Caco-2 (cell line): Measurements from ENCODE around the gene ZBTB39. TPM values are rescaled to one million over a fixed set of nuclear protein-coding genes. Genes with fewer than 3 reads are reported as not detected.
"Not testable (repeated sequence)": the region's sequence is repeated elsewhere in the genome, so short reads cannot be mapped to it uniquely, and the experiment has no call there.

Experiments
- BruUV-seq: library from RNA; stranded (reverse); fragments of 400-500 nt; replicated peaks from 2 replicates; lab custom pipeline; 2021; lab: Mats Ljungman, UMichigan
- CTCF ChIA-PET: fragments of 300-600 bp; sonication (Branson Sonifier 250); formaldehyde crosslinking; loops from one replicate; lab custom pipeline; 2022; ENCODE audit warnings: antibody characterized with exemption; lab: Charles Lee
- POLR2A ChIA-PET: fragments of 300-600 bp; sonication (Branson Sonifier 250); formaldehyde crosslinking; loops from one replicate; lab custom pipeline; 2022; ENCODE audit warnings: antibody characterized with exemption; lab: Charles Lee
- DNase-seq, 2 experiments: peaks; one replicate each; pipeline versions ENCODE4 v3.0.0 to v3.0.0-alpha.2; 2020 to 2022
- H3K27me3 ChIP-seq: replicated peaks from 2 replicates; pipeline ENCODE4 v1.6.0; 2011; ENCODE audit warnings: low read length; ENCODE audit not compliant: control insufficient read depth, insufficient read depth
- H3K36me3 ChIP-seq: 2 replicates; pipeline ENCODE4 v1.5.1; 2011; ENCODE audit warnings: low read length; ENCODE audit not compliant: control insufficient read depth, insufficient read depth
- H3K4me1 ChIP-seq: fragments of 250-450 bp; sonication (Bioruptor Pico); 2 replicates; pipeline ENCODE4 v1.5.1; 2020; ENCODE audit warnings: mild to moderate bottlenecking
- H3K4me3 ChIP-seq: 2 replicates; pipeline ENCODE4 v1.5.1; 2011; ENCODE audit warnings: low read depth, mild to moderate bottlenecking, control low read depth, low read length
- H3K9me3 ChIP-seq: fragments of 250-450 bp; sonication (Bioruptor Pico); 2 replicates; pipeline ENCODE4 v1.5.1; 2020; ENCODE audit warnings: mild to moderate bottlenecking, moderate library complexity
- H3K27ac Mint-ChIP-seq: one replicate; pipeline ENCODE4 v1.8.0; 2022; ENCODE audit warnings: mixed read lengths; ENCODE audit not compliant: unreplicated experiment
- H3K27me3 Mint-ChIP-seq: one replicate; pipeline ENCODE4 v1.8.0; 2022; ENCODE audit warnings: mixed read lengths; ENCODE audit not compliant: insufficient read depth, unreplicated experiment
- H3K36me3 Mint-ChIP-seq: one replicate; pipeline ENCODE4 v1.8.0; 2022; ENCODE audit warnings: mild to moderate bottlenecking, mixed read lengths; ENCODE audit not compliant: insufficient read depth, unreplicated experiment
- H3K4me1 Mint-ChIP-seq: one replicate; pipeline ENCODE4 v1.8.0; 2022; ENCODE audit warnings: low read depth, mixed read lengths; ENCODE audit not compliant: unreplicated experiment
- H3K4me3 Mint-ChIP-seq: one replicate; pipeline ENCODE4 v1.8.0; 2022; ENCODE audit warnings: mild to moderate bottlenecking, moderate library complexity, mixed read lengths; ENCODE audit not compliant: unreplicated experiment
- H3K9me3 Mint-ChIP-seq: one replicate; pipeline ENCODE4 v1.8.0; 2022; ENCODE audit warnings: mixed read lengths; ENCODE audit not compliant: unreplicated experiment
- intact Hi-C: fragments of 100-400 bp; cut with micrococcal nuclease; formaldehyde crosslinking; loops from one replicate; pipeline ENCODE4 v1.10.0; 2022; ENCODE audit not compliant: unreplicated experiment
- total RNA-seq: library from RNA; stranded (reverse); gene quantifications from 2 replicates; pipeline ENCODE4 v1.2.3, GENCODE V29; 2022
- TF ChIP-seq, protein P1 (sequence below), 2 experiments: fragments of 200-600 bp in 1 of 2; IDR thresholded peaks; 1 replicate in 1 of 2; 2 replicates in 1 of 2; pipeline versions ENCODE4 v1.5.1 to v1.8.0; 2011 to 2022; ENCODE audit warnings: antibody characterized with exemption in 1 of 2, control low read depth in 1 of 2, inconsistent platforms in 1 of 2, low read depth in 1 of 2, low read length in 1 of 2, mild to moderate bottlenecking in 1 of 2, moderate library complexity in 1 of 2; ENCODE audit not compliant: insufficient read depth in 1 of 2, severe bottlenecking in 1 of 2, unreplicated experiment in 1 of 2

ZBTB39 gene
- total RNA-seq, 1 experiment from 2014 or later = 12.8 TPM

GRCh38 chr12:57025196-57025595 lies 18.9 kb upstream of the ZBTB39 start:
- H3K27ac Mint-ChIP-seq = no peak overlapping the region
- no TSS peak for BruUV-seq
- H3K4me3 Mint-ChIP-seq = no peak overlapping the region
- intact Hi-C loops = no loop called here
- Histone ChIP-seq H3K27me3 (no peaks in the 10 kb centered on the region), H3K4me1 (no peaks in the 10 kb centered on the region), H3K36me3 (no peaks in the 10 kb centered on the region), H3K9me3 (no peaks in the 10 kb centered on the region), H3K4me3 (no peak overlapping the region)
- ChIA-PET CTCF (no interaction called here), POLR2A (no interaction called here)
- TF ChIP-seq, protein P1, sequence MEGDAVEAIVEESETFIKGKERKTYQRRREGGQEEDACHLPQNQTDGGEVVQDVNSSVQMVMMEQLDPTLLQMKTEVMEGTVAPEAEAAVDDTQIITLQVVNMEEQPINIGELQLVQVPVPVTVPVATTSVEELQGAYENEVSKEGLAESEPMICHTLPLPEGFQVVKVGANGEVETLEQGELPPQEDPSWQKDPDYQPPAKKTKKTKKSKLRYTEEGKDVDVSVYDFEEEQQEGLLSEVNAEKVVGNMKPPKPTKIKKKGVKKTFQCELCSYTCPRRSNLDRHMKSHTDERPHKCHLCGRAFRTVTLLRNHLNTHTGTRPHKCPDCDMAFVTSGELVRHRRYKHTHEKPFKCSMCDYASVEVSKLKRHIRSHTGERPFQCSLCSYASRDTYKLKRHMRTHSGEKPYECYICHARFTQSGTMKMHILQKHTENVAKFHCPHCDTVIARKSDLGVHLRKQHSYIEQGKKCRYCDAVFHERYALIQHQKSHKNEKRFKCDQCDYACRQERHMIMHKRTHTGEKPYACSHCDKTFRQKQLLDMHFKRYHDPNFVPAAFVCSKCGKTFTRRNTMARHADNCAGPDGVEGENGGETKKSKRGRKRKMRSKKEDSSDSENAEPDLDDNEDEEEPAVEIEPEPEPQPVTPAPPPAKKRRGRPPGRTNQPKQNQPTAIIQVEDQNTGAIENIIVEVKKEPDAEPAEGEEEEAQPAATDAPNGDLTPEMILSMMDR (IDR thresholded peaks at IDR 0.05; ENCODE audit: insufficient read depth in 1 of 2, low read depth in 1 of 2, low read length in 1 of 2, severe bottlenecking in 1 of 2, unreplicated experiment in 1 of 2) = no peak
- no peaks in the 10 kb centered on the region for H3K9me3 Mint-ChIP-seq
- no peaks in the 10 kb centered on the region for H3K27me3 Mint-ChIP-seq
- DNase-seq = no peak
- H3K4me1 Mint-ChIP-seq = peaks cover 5% of the 10 kb centered on the region
- H3K36me3 Mint-ChIP-seq = no peaks in the 10 kb centered on the region

DNA sequence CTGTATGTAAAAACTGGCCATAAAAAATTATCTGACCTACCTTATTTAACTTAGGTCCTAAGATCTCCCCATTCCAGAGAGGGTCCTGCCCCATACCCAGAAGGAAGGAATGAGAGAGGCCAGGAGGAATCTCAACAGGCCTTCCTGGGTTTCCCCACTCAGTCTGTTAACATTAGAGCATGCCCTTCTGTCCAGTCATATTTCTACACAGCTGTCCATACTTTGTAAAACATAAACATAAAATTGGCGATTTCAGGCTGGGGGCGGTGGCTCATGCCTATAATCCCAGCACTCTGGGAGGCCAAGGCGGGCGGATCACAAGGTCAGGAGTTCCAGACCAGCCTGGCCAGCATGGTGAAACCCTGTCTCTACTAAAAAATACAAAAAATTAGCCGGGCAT lies 16.0 kb upstream of the ZBTB39 start:
- POLR2A ChIA-PET, H3K27me3 ChIP-seq, H3K9me3 Mint-ChIP-seq, intact Hi-C loops, H3K36me3 ChIP-seq, DNase-seq, H3K27ac Mint-ChIP-seq, BruUV-seq, H3K4me3 Mint-ChIP-seq, H3K9me3 ChIP-seq, CTCF ChIA-PET, H3K4me3 ChIP-seq, H3K27me3 Mint-ChIP-seq, H3K36me3 Mint-ChIP-seq: not testable (repeated sequence)
- peaks cover 16% of the 10 kb centered on the region for H3K4me1 Mint-ChIP-seq
- H3K4me1 ChIP-seq = peaks cover 23% of the 10 kb centered on the region

- H3K4me1 ChIP-seq = peaks cover 23% of the 10 kb centered on the region
- no TSS peak for BruUV-seq
- H3K27me3 ChIP-seq = no peaks in the 10 kb centered on the region
- TF ChIP-seq, protein P1 (IDR thresholded peaks at IDR 0.05; ENCODE audit: insufficient read depth in 1 of 2, low read depth in 1 of 2, low read length in 1 of 2, severe bottlenecking in 1 of 2, unreplicated experiment in 1 of 2) = no peak
- Mint-ChIP-seq H3K4me3 (no peak overlapping the region), H3K36me3 (no peaks in the 10 kb centered on the region), H3K4me1 (peaks cover 16% of the 10 kb centered on the region), H3K27ac (peak overlapping the region; percentile 49), H3K9me3 (no peaks in the 10 kb centered on the region), H3K27me3 (no peaks in the 10 kb centered on the region)
- no peaks in the 10 kb centered on the region for H3K9me3 ChIP-seq
- no peak for DNase-seq
- no peaks in the 10 kb centered on the region for H3K36me3 ChIP-seq
- ChIA-PET CTCF (interaction anchor here (0.5 to 2.1 kb wide), 2 partner anchors 92 to 223 kb away, joined by 5 to 29 read pairs; partner anchors contain the start of gene STAT6), POLR2A (no interaction called here)
- intact Hi-C loops = no loop called here
- no peak overlapping the region for H3K4me3 ChIP-seq
Measured at GRCh38 chr12:57019983-57020719, 13.8 kb upstream of the ZBTB39 start.
